IMR-90 (cell line): Measurements from ENCODE around the gene ACOT2. TPM values are rescaled to one million over a fixed set of nuclear protein-coding genes. Genes with fewer than 3 reads are reported as not detected.

Experiments
- ATAC-seq: fragments of 200-7000 bp; cut with Tn5 transposase; 2 replicates; pipeline ENCODE4 v1.9.1; 2020; ENCODE audit warnings: low read depth, mild to moderate bottlenecking, moderate library complexity
- BruUV-seq: library from RNA; stranded (reverse); fragments of 400-500 nt; replicated peaks from 2 replicates; lab custom pipeline; 2021; lab: Mats Ljungman, UMichigan
- CTCF ChIA-PET: fragments of 300-600 bp; formaldehyde crosslinking; extraction: SDS; loops from one replicate; lab custom pipeline; 2021; ENCODE audit warnings: antibody characterized with exemption; lab: Yijun Ruan, JAX
- POLR2A ChIA-PET: fragments of 300-600 bp; sonication (Branson Sonifier 250); formaldehyde crosslinking; loops from one replicate; lab custom pipeline; 2022; ENCODE audit warnings: antibody characterized with exemption; ENCODE audit not compliant: unreplicated experiment; lab: Charles Lee
- DNase-seq: peaks from one replicate; pipeline ENCODE4 v3.0.0; 2013
- H2AFZ ChIP-seq: replicated peaks from 2 replicates; pipeline ENCODE3; 2013; ENCODE audit warnings: low read length, mild to moderate bottlenecking; ENCODE audit not compliant: poor library complexity
- H2AK5ac ChIP-seq: 2 replicates; pipeline ENCODE4 v1.6.1; 2013; ENCODE audit warnings: low read depth, low read length, inconsistent platforms
- H2AK9ac ChIP-seq: replicated peaks from 2 replicates; pipeline ENCODE3; 2013; ENCODE audit warnings: mild to moderate bottlenecking, low read depth, low read length, moderate library complexity; ENCODE audit not compliant: poor library complexity
- H2BK120ac ChIP-seq: 2 replicates; pipeline ENCODE4 v1.6.1; 2013; ENCODE audit warnings: low read depth, low read length, inconsistent platforms
- H2BK15ac ChIP-seq: 3 replicates; pipeline ENCODE4 v1.6.1; 2013; ENCODE audit warnings: low read depth, low read length, inconsistent platforms
- H2BK20ac ChIP-seq: 2 replicates; pipeline ENCODE4 v1.6.1; 2013; ENCODE audit warnings: low read depth, mild to moderate bottlenecking, inconsistent platforms, low read length, moderate library complexity
- H2BK5ac ChIP-seq: 2 replicates; pipeline ENCODE4 v1.6.1; 2013; ENCODE audit warnings: mild to moderate bottlenecking, low read depth, low read length, inconsistent platforms; ENCODE audit not compliant: poor library complexity, severe bottlenecking
- H3K14ac ChIP-seq: replicated peaks from 2 replicates; pipeline ENCODE4 v1.6.1; 2013; ENCODE audit warnings: low read depth, low read length, inconsistent platforms
- H3K18ac ChIP-seq: 2 replicates; pipeline ENCODE4 v1.6.1; 2013; ENCODE audit warnings: low read depth, low read length, control low read depth
- H3K23ac ChIP-seq: 2 replicates; pipeline ENCODE4 v1.6.1; 2013; ENCODE audit warnings: low read depth, low read length, inconsistent platforms
- H3K27ac ChIP-seq: 2 replicates; pipeline ENCODE4 v1.5.1; 2013; ENCODE audit warnings: mild to moderate bottlenecking, control low read depth, low read length; ENCODE audit not compliant: insufficient read depth
- H3K27me3 ChIP-seq: 2 replicates; pipeline ENCODE4 v1.6.1; 2013; ENCODE audit warnings: low read length; ENCODE audit not compliant: control insufficient read depth, insufficient read depth
- H3K36me3 ChIP-seq: 2 replicates; pipeline ENCODE4 v1.6.1; 2013; ENCODE audit warnings: low read length, mixed read lengths; ENCODE audit not compliant: control insufficient read depth, insufficient read depth
- H3K4ac ChIP-seq: 2 replicates; pipeline ENCODE4 v1.6.1; 2013; ENCODE audit warnings: low read depth, low read length, inconsistent platforms
- H3K4me1 ChIP-seq: 2 replicates; pipeline ENCODE4 v1.6.1; 2013; ENCODE audit warnings: low read length, mixed read lengths; ENCODE audit not compliant: control insufficient read depth, insufficient read depth
- H3K4me2 ChIP-seq: 2 replicates; pipeline ENCODE4 v1.6.1; 2013; ENCODE audit warnings: low read depth, mild to moderate bottlenecking, control low read depth, low read length, moderate library complexity
- H3K4me3 ChIP-seq: 2 replicates; pipeline ENCODE4 v1.5.1; 2013; ENCODE audit warnings: low read depth, mild to moderate bottlenecking, control low read depth, low read length, moderate library complexity; ENCODE audit not compliant: insufficient read depth
- H3K56ac ChIP-seq: 2 replicates; pipeline ENCODE4 v1.6.1; 2013; ENCODE audit warnings: low read length, inconsistent platforms; ENCODE audit not compliant: insufficient read depth; ENCODE audit errors: extremely low read depth
- H3K79me1 ChIP-seq, 2 experiments: 2 replicates each; pipeline ENCODE4 v1.6.1; 2013; ENCODE audit warnings: low read length in 2 of 2, inconsistent platforms in 1 of 2, low read depth in 1 of 2
- H3K9ac ChIP-seq: 2 replicates; pipeline ENCODE4 v1.6.1; 2013; ENCODE audit warnings: low read depth, low read length, control low read depth
- H3K9me1 ChIP-seq: 2 replicates; pipeline ENCODE4 v1.6.1; 2013; ENCODE audit warnings: low read length, inconsistent platforms; ENCODE audit not compliant: insufficient read depth
- H3K9me3 ChIP-seq: 2 replicates; pipeline ENCODE4 v1.6.1; 2013; ENCODE audit warnings: low read length; ENCODE audit not compliant: control insufficient read depth, insufficient read depth
- H4K20me1 ChIP-seq: 2 replicates; pipeline ENCODE4 v1.6.1; 2013; ENCODE audit warnings: low read length, inconsistent platforms; ENCODE audit not compliant: insufficient read depth
- H4K5ac ChIP-seq: 2 replicates; pipeline ENCODE4 v1.6.1; 2013; ENCODE audit warnings: mild to moderate bottlenecking, low read depth, low read length, control low read depth
- H4K8ac ChIP-seq, 2 experiments: 2 replicates each; pipeline ENCODE4 v1.6.1; 2013; ENCODE audit warnings: low read depth in 2 of 2, low read length in 2 of 2, control low read depth in 1 of 2, inconsistent platforms in 1 of 2
- H4K91ac ChIP-seq: 2 replicates; pipeline ENCODE4 v1.6.1; 2013; ENCODE audit warnings: low read depth, low read length, inconsistent platforms; ENCODE audit not compliant: insufficient read depth
- BHLHE40 ChIP-seq: fragments of 150-350 bp; IDR thresholded peaks from 2 replicates; pipeline ENCODE4 v1.6.1; 2016; ENCODE audit warnings: mild to moderate bottlenecking, low read depth, low read length
- CEBPB ChIP-seq: IDR thresholded peaks from 2 replicates; pipeline ENCODE4 v1.6.1; 2012; ENCODE audit warnings: low read depth, low read length, improper control_type of control experiment
- CHD1 ChIP-seq: IDR thresholded peaks from 2 replicates; pipeline ENCODE4 v1.6.1; 2012; ENCODE audit warnings: low read depth, low read length, improper control_type of control experiment
- FOS ChIP-seq: fragments of 150-350 bp; IDR thresholded peaks from 2 replicates; pipeline ENCODE4 v1.6.1; 2016; ENCODE audit warnings: low read depth, low read length
- MAFK ChIP-seq: IDR thresholded peaks from 2 replicates; pipeline ENCODE4 v1.6.1; 2012; ENCODE audit warnings: low read depth, low read length, improper control_type of control experiment
- MAZ ChIP-seq: IDR thresholded peaks from 2 replicates; pipeline ENCODE4 v1.6.1; 2012; ENCODE audit warnings: low read depth, mild to moderate bottlenecking, low read length, improper control_type of control experiment, moderate library complexity, borderline replicate concordance
- MXI1 ChIP-seq: IDR thresholded peaks from 2 replicates; pipeline ENCODE4 v1.6.1; 2012; ENCODE audit warnings: low read depth, mild to moderate bottlenecking, low read length, moderate library complexity, borderline replicate concordance
- NFE2L2 ChIP-seq: fragments of 150-350 bp; IDR thresholded peaks from 2 replicates; pipeline ENCODE4 v1.6.1; 2016; ENCODE audit warnings: low read depth, mild to moderate bottlenecking, low read length
- POLR2A ChIP-seq: IDR thresholded peaks from 2 replicates; pipeline ENCODE4 v1.6.1; 2012; ENCODE audit warnings: mild to moderate bottlenecking, low read depth, low read length
- RAD21 ChIP-seq: IDR thresholded peaks from 2 replicates; pipeline ENCODE4 v1.6.1; 2012; ENCODE audit warnings: low read length, improper control_type of control experiment
- RCOR1 ChIP-seq: IDR thresholded peaks from 2 replicates; pipeline ENCODE4 v1.6.1; 2012; ENCODE audit warnings: mild to moderate bottlenecking, low read length, improper control_type of control experiment; ENCODE audit not compliant: insufficient replicate concordance
- RFX5 ChIP-seq: IDR thresholded peaks from 2 replicates; pipeline ENCODE4 v1.8.0; 2012; ENCODE audit warnings: low read depth, mild to moderate bottlenecking, low read length, moderate library complexity
- SMC3 ChIP-seq: fragments of 150-350 bp; IDR thresholded peaks from 2 replicates; pipeline ENCODE4 v1.6.1; 2016; ENCODE audit warnings: low read depth, mild to moderate bottlenecking, antibody characterized with exemption, low read length, moderate library complexity
- dilution Hi-C: fragments of 300-500 bp; cut with HindIII; formaldehyde crosslinking; loops from one replicate; pipeline ENCODE4 v1.14.3; 2018; ENCODE audit warnings: low sequenced_read_pairs; ENCODE audit not compliant: unreplicated experiment
- in situ Hi-C: fragments of 300-500 bp; cut with MboI; formaldehyde crosslinking; loops from 3 replicates; pipeline ENCODE4 v1.14.3; 2019; ENCODE audit warnings: low sequenced_read_pairs, inconsistent platforms, mixed read lengths
- intact Hi-C: fragments of 100-400 bp; cut with micrococcal nuclease; formaldehyde crosslinking; loops from 2 replicates; pipeline ENCODE4 v1.10.0; 2022
- polyA plus RNA-seq, 3 experiments: library from polyadenylated mRNA; depleted of rRNA; stranded (reverse); fragments of >200 nt; gene quantifications; 2 replicates each; pipeline ENCODE4 v1.2.3, GENCODE V29; 2012; ENCODE audit warnings: low replicate concordance in 1 of 3
- total RNA-seq: library from RNA; depleted of rRNA; stranded (reverse); fragments of >200 nt; gene quantifications from 2 replicates; pipeline ENCODE4 v1.2.3, GENCODE V29; 2012
- TF ChIP-seq, protein P1 (sequence below): fragments of 150-350 bp; IDR thresholded peaks from 2 replicates; pipeline ENCODE4 v1.6.1; 2016; ENCODE audit warnings: low read depth, mild to moderate bottlenecking, low read length, moderate library complexity, borderline replicate concordance
- TF ChIP-seq, protein P2 (sequence below): fragments of 150-350 bp; IDR thresholded peaks from 2 replicates; pipeline ENCODE4 v1.6.1; 2017; ENCODE audit warnings: mild to moderate bottlenecking, antibody characterized with exemption, low read length, low read depth
- TF ChIP-seq, protein P3 (sequence below): conservative IDR thresholded peaks from 2 replicates; pipeline ENCODE4 v1.5.1; 2012; ENCODE audit warnings: mild to moderate bottlenecking, low read depth, low read length, improper control_type of control experiment

The ACOT2 gene
- total and polyA plus RNA-seq, 2 of the 4 experiments (the other 2 are of a cell fraction), result 24.7 to 33.1 TPM

DNA sequence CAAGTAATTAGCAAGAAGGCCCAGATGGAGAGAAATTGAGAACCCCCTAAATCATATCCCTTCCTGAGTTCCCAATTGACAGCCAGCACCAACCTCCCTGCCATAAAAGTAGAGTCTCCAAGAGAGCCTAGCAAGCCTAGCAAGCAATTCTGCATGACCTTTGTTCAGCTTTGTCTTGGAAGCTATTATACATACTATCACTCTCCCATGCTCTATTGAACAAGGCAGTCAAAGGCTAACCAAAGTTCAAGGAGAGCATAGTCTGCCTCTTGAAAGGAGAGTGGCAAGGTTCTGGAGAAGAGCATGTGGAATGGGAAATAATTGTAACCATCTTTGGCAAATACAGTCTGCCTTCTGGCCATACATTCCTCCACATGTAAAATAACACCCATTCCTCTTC, 30.5 kb downstream of the ACOT2 start:
- ChIA-PET CTCF (interaction anchor here (0.6 kb wide), 1 partner anchor 399 kb away, joined by 3 read pairs; no protein-coding TSS in a partner anchor), POLR2A (no interaction called here)
- no peak overlapping the region for H3K23ac ChIP-seq
- TF ChIP-seq RCOR1 (no peak), RFX5 (no peak), CHD1 (no peak), SMC3 (no peak), POLR2A (no peak), NFE2L2 (no peak), BHLHE40 (no peak), MAZ (no peak), CEBPB (no peak), FOS (no peak), RAD21 (no peak), MAFK (no peak), MXI1 (no peak)
- TF ChIP-seq, protein P1, sequence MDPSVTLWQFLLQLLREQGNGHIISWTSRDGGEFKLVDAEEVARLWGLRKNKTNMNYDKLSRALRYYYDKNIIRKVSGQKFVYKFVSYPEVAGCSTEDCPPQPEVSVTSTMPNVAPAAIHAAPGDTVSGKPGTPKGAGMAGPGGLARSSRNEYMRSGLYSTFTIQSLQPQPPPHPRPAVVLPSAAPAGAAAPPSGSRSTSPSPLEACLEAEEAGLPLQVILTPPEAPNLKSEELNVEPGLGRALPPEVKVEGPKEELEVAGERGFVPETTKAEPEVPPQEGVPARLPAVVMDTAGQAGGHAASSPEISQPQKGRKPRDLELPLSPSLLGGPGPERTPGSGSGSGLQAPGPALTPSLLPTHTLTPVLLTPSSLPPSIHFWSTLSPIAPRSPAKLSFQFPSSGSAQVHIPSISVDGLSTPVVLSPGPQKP, result no peak
- TF ChIP-seq, protein P2, sequence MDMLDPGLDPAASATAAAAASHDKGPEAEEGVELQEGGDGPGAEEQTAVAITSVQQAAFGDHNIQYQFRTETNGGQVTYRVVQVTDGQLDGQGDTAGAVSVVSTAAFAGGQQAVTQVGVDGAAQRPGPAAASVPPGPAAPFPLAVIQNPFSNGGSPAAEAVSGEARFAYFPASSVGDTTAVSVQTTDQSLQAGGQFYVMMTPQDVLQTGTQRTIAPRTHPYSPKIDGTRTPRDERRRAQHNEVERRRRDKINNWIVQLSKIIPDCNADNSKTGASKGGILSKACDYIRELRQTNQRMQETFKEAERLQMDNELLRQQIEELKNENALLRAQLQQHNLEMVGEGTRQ, result no peak
- TF ChIP-seq, protein P3, sequence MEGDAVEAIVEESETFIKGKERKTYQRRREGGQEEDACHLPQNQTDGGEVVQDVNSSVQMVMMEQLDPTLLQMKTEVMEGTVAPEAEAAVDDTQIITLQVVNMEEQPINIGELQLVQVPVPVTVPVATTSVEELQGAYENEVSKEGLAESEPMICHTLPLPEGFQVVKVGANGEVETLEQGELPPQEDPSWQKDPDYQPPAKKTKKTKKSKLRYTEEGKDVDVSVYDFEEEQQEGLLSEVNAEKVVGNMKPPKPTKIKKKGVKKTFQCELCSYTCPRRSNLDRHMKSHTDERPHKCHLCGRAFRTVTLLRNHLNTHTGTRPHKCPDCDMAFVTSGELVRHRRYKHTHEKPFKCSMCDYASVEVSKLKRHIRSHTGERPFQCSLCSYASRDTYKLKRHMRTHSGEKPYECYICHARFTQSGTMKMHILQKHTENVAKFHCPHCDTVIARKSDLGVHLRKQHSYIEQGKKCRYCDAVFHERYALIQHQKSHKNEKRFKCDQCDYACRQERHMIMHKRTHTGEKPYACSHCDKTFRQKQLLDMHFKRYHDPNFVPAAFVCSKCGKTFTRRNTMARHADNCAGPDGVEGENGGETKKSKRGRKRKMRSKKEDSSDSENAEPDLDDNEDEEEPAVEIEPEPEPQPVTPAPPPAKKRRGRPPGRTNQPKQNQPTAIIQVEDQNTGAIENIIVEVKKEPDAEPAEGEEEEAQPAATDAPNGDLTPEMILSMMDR, result no peak
- no peaks in the 10 kb centered on the region for H3K4me1 ChIP-seq
- H3K36me3 ChIP-seq, result no peaks in the 10 kb centered on the region
- no peak overlapping the region for H3K14ac ChIP-seq
- H4K91ac ChIP-seq, result no peak overlapping the region
- no peak overlapping the region for H3K56ac ChIP-seq
- no peak overlapping the region for H2AFZ ChIP-seq
- H3K4me3 ChIP-seq, result no peak overlapping the region
- H3K27me3 ChIP-seq, result peaks cover 5% of the 10 kb centered on the region
- H4K20me1 ChIP-seq, result no peaks in the 10 kb centered on the region
- H4K5ac ChIP-seq, result no peak overlapping the region
- no peak overlapping the region for H2BK5ac ChIP-seq
- no peak overlapping the region for H4K8ac ChIP-seq
- no peak overlapping the region for H3K9ac ChIP-seq
- DNase-seq (no peak), ATAC-seq (no peak)
- no peaks in the 10 kb centered on the region for H3K9me1 ChIP-seq
- H3K27ac ChIP-seq, result no peak overlapping the region
- H2AK9ac ChIP-seq, result no peak overlapping the region
- no peaks in the 10 kb centered on the region for H3K9me3 ChIP-seq
- BruUV-seq, result no TSS peak
- intact Hi-C loops (no loop called here), in situ Hi-C loops (no loop called here), dilution Hi-C loops (no loop called here)
- H2AK5ac ChIP-seq, result no peak overlapping the region
- no peak overlapping the region for H3K18ac ChIP-seq
- H2BK20ac ChIP-seq, result no peak overlapping the region
- H3K4ac ChIP-seq, result no peak overlapping the region
- no peak overlapping the region for H3K4me2 ChIP-seq
- no peak overlapping the region for H2BK15ac ChIP-seq
- no peaks in the 10 kb centered on the region for H3K79me1 ChIP-seq
- H2BK120ac ChIP-seq, result no peak overlapping the region
